GM23338 (cell line): ENCODE data around the gene RASA4. TPM values are rescaled to one million over a fixed set of nuclear protein-coding genes. Genes with fewer than 3 reads are reported as not detected.
"Not testable (repeated sequence)": the region's sequence is repeated elsewhere in the genome, so short reads cannot be mapped to it uniquely, and the experiment has no call there.

Experiments
- ATAC-seq: fragments of 200-7000 bp; cut with Tn5 transposase; 3 replicates; pipeline ENCODE4 v1.9.1; 2020
- DNase-seq: peaks from one replicate; pipeline ENCODE4 v3.0.0-alpha.2; 2015; ENCODE audit warnings: low spot score
- H2AFZ ChIP-seq: fragments of 200-600 bp; sonication (generic); 2 replicates; pipeline ENCODE4 v1.8.0; 2016; ENCODE audit warnings: antibody characterized with exemption, mild to moderate bottlenecking, moderate library complexity
- H3F3A ChIP-seq: fragments of 200-600 bp; sonication (generic); replicated peaks from 2 replicates; pipeline ENCODE4 v1.8.0; 2017; ENCODE audit warnings: antibody characterized with exemption, mixed run types, low read depth
- H3K27ac ChIP-seq: fragments of 200-600 bp; sonication (generic); 2 replicates; pipeline ENCODE4 v1.6.1; 2016; ENCODE audit warnings: low read depth
- H3K27me3 ChIP-seq: fragments of 200-600 bp; sonication (generic); 2 replicates; pipeline ENCODE4 v1.8.0; 2016; ENCODE audit warnings: mild to moderate bottlenecking, mixed run types, moderate library complexity; ENCODE audit not compliant: insufficient read depth
- H3K36me3 ChIP-seq: fragments of 200-600 bp; sonication (generic); 2 replicates; pipeline ENCODE4 v1.8.0; 2016; ENCODE audit warnings: mild to moderate bottlenecking; ENCODE audit not compliant: insufficient read depth
- H3K4me1 ChIP-seq: fragments of 200-600 bp; sonication (generic); 2 replicates; pipeline ENCODE4 v1.8.0; 2016; ENCODE audit warnings: mild to moderate bottlenecking, moderate library complexity; ENCODE audit not compliant: insufficient read depth
- H3K4me2 ChIP-seq: fragments of 200-600 bp; sonication (generic); 2 replicates; pipeline ENCODE4 v1.7.1; 2017; ENCODE audit warnings: mixed run types
- H3K4me3 ChIP-seq: fragments of 200-600 bp; sonication (generic); 2 replicates; pipeline ENCODE4 v1.6.1; 2016; ENCODE audit warnings: mixed run types
- H3K79me2 ChIP-seq: fragments of 200-600 bp; sonication (generic); replicated peaks from 2 replicates; pipeline ENCODE4 v1.8.0; 2017; ENCODE audit warnings: mild to moderate bottlenecking; ENCODE audit not compliant: insufficient read depth
- H3K9me2 ChIP-seq: fragments of 200-600 bp; sonication (generic); 2 replicates; pipeline ENCODE4 v1.8.0; 2017; ENCODE audit not compliant: insufficient read depth
- H4K20me1 ChIP-seq: fragments of 200-600 bp; sonication (generic); replicated peaks from 2 replicates; pipeline ENCODE4 v1.8.0; 2017; ENCODE audit warnings: mild to moderate bottlenecking; ENCODE audit not compliant: insufficient read depth
- H3K27ac Mint-ChIP-seq: 2 replicates; pipeline ENCODE4 v1.8.0; 2020; ENCODE audit warnings: inconsistent platforms, mild to moderate bottlenecking, moderate library complexity, mixed read lengths
- H3K27me3 Mint-ChIP-seq: 3 replicates; pipeline ENCODE4 v1.8.0; 2022; ENCODE audit warnings: low read depth, mild to moderate bottlenecking, moderate library complexity, mixed read lengths, inconsistent platforms; ENCODE audit not compliant: insufficient read depth, poor library complexity
- H3K36me3 Mint-ChIP-seq: 3 replicates; pipeline ENCODE4 v1.8.0; 2021; ENCODE audit warnings: low read depth, mild to moderate bottlenecking, inconsistent platforms, moderate library complexity, mixed read lengths
- H3K4me1 Mint-ChIP-seq: 3 replicates; pipeline ENCODE4 v1.8.0; 2020; ENCODE audit warnings: mild to moderate bottlenecking, inconsistent platforms, mixed read lengths
- H3K4me3 Mint-ChIP-seq: 3 replicates; pipeline ENCODE4 v1.8.0; 2021; ENCODE audit warnings: moderate library complexity, mild to moderate bottlenecking, inconsistent platforms, mixed read lengths
- H3K9me3 Mint-ChIP-seq: 3 replicates; pipeline ENCODE4 v1.8.0; 2020; ENCODE audit warnings: moderate library complexity, mild to moderate bottlenecking, inconsistent platforms, mixed read lengths
- polyA plus RNA-seq: library from polyadenylated mRNA; unstranded; fragments of >200 nt; fragmentation: Nextera tagmentation; extraction: Ambion mirVana; gene quantifications from 2 replicates; pipeline ENCODE4 v1.2.1, GENCODE V29; 2016
- total RNA-seq: library from RNA; depleted of rRNA; stranded (reverse); fragments of >200 nt; shearing (Covaris generic); gene quantifications from 2 replicates; pipeline ENCODE4 v1.2.3, GENCODE V29; 2014

Gene RASA4
- total and polyA plus RNA-seq, 2 experiments from 2014 or later, result 2.6 to 4.4 TPM

DNA sequence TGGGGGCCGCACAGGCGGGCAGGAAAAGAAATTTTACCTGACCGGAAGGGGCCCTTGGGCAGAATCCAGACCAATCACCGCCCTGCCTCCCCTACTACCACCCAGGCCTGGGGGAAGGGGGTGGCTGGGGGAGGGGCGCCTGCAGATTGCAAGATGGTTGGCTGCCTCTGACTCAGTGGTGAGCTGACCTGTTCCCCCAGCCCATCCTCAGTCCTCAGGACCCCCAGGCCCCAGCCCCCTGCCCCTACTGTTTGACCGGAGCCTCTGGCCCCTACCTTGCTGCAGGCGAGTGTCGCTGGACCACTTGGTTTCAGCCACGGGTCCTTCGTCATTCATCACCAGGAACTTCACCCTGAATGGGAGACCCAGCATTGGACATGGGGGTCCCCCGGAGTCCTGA lies 22.3 kb upstream of the RASA4 start:
- not testable (repeated sequence) for H3K4me1 Mint-ChIP-seq, H3K27ac Mint-ChIP-seq, H3K79me2 ChIP-seq, H3K27me3 ChIP-seq, H3K9me3 Mint-ChIP-seq, H4K20me1 ChIP-seq, H3F3A ChIP-seq, H2AFZ ChIP-seq, H3K27ac ChIP-seq, H3K9me2 ChIP-seq, H3K4me3 ChIP-seq, H3K4me2 ChIP-seq, H3K36me3 Mint-ChIP-seq, H3K36me3 ChIP-seq, H3K4me3 Mint-ChIP-seq, H3K4me1 ChIP-seq, H3K27me3 Mint-ChIP-seq
- peak; percentile 84 for ATAC-seq
- DNase-seq, result peak; percentile 0

DNA sequence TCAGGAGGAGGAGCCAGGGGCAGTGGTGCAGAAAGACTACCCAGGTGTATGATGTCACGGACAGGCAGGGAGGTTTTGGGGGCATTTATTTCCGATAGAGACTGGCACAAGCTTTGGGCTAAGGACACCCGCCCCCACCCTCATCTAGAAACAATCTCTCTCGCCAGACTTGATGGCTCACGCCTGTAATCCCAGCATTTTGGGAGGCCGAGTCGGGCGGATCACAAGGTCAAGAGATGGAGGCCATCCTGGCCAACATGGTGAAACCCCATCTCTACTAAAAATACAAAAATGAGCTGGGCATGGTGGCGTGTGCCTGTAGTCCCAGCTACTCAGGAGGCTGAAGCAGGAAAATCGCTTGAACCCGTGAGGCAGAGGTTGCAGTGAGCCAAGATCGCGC lies 20.4 kb upstream of the RASA4 start:
- not testable (repeated sequence) for H3K36me3 Mint-ChIP-seq, H3K4me3 ChIP-seq, H3K27ac Mint-ChIP-seq, H3K4me3 Mint-ChIP-seq, H3F3A ChIP-seq, H3K79me2 ChIP-seq, H3K4me1 Mint-ChIP-seq, H3K27ac ChIP-seq, H3K27me3 Mint-ChIP-seq, H3K9me2 ChIP-seq, H3K4me1 ChIP-seq, H2AFZ ChIP-seq, H3K36me3 ChIP-seq, H4K20me1 ChIP-seq, ATAC-seq, H3K9me3 Mint-ChIP-seq, DNase-seq, H3K27me3 ChIP-seq, H3K4me2 ChIP-seq

DNA sequence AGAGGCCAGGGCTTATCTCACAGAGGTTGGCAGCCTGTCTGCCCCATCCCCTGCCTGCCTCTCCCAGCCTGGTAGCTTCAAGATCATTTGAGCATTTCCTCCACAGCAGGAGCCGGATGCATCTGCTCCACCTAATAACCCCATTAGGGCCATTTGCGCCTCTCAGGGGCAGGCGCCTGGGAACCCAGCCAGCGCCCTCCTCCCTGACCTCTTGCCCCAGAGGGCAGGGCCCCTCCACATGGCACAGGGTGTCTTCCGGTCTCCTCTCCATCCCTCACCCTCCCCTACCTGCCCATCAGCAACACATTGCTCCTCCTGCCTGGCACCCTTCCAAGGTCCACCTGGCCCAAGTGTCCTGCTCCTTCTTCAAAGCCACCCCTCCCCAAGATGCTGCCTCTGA lies 18.8 kb upstream of the RASA4 start:
- not testable (repeated sequence) for H3K4me1 Mint-ChIP-seq, H3F3A ChIP-seq, H3K4me1 ChIP-seq, H3K27ac Mint-ChIP-seq, H3K4me3 ChIP-seq, H3K4me2 ChIP-seq, ATAC-seq, H4K20me1 ChIP-seq, H3K4me3 Mint-ChIP-seq, H3K9me3 Mint-ChIP-seq, H3K9me2 ChIP-seq, H3K27ac ChIP-seq, DNase-seq, H2AFZ ChIP-seq, H3K27me3 ChIP-seq, H3K79me2 ChIP-seq, H3K27me3 Mint-ChIP-seq, H3K36me3 Mint-ChIP-seq, H3K36me3 ChIP-seq

- H3K9me2 ChIP-seq, H3K4me2 ChIP-seq, DNase-seq, H3K4me3 Mint-ChIP-seq, H3K36me3 Mint-ChIP-seq, H3K27ac ChIP-seq, H3K27ac Mint-ChIP-seq, H3K4me3 ChIP-seq, H3K9me3 Mint-ChIP-seq, H3F3A ChIP-seq, H2AFZ ChIP-seq, H3K27me3 ChIP-seq, H3K36me3 ChIP-seq, H3K4me1 Mint-ChIP-seq, ATAC-seq, H4K20me1 ChIP-seq, H3K4me1 ChIP-seq, H3K79me2 ChIP-seq, H3K27me3 Mint-ChIP-seq: not testable (repeated sequence)
Observed at GRCh38 chr7:102634299-102634698, 17.7 kb upstream of the RASA4 start.

DNA sequence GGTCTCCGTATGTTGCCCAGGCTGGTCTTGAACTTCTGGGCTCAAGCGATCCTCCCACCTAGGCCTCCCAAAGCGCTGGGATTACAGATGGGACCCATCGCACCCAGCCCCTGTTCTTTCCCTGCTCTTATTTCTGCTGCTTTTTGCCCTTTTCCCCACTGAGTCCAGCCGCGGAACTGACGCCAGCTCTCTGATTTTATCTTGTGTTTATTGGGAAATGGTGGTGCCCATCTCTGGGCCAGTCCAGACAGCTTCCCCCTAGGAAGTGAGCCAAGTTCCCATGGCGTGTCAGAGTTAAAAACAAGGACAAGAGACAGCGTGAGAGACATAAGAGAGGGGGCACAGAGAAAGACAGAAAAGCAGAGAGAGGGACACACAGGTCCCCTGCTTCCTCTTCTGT lies 14.1 kb upstream of the RASA4 start:
- not testable (repeated sequence) for H3K4me3 Mint-ChIP-seq, H3K9me3 Mint-ChIP-seq, H3K27ac Mint-ChIP-seq, H3K79me2 ChIP-seq, H3K36me3 Mint-ChIP-seq, H3K36me3 ChIP-seq, H3K27me3 Mint-ChIP-seq, H4K20me1 ChIP-seq, H3K27ac ChIP-seq, H3K27me3 ChIP-seq, ATAC-seq, H3K4me3 ChIP-seq, H3K4me2 ChIP-seq, H3K4me1 Mint-ChIP-seq, H3K4me1 ChIP-seq, H2AFZ ChIP-seq, H3F3A ChIP-seq, DNase-seq, H3K9me2 ChIP-seq

DNA sequence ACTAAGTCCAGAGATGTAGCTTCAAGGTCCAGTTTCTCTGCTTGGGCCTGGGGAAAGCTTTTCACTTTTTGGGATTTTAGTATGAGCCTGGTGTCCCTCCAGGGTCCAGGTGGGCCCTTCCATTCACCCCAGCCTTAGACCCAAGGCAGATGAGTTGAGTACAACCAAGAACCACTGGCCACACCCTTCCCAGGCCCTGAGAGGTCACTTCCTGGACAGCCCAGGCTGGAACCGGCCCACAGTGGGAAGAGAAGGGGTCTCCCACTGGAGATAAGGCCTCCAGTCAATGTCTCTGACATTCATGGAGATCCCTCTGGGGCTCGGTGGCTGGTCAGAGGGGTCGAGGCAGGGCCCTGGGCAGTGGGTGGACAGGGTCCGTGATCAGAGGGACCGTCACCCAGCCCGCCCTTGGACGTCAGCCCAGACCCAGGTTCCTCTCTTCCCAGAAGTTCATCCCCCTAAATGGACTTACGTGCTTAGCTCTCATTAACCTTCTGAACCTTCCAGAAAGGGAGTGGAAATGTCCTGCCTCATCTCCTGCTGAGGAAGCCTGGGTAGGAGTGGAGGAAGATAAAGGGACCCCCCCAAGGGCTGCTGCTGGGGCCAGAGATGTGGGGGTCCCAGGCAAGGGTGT lies 10.8 kb upstream of the RASA4 start:
- H3K9me2 ChIP-seq, H3K79me2 ChIP-seq, H3K27me3 ChIP-seq, H3K4me1 ChIP-seq, H3K27ac ChIP-seq, H3K27ac Mint-ChIP-seq, H3F3A ChIP-seq, H3K4me3 ChIP-seq, H3K36me3 ChIP-seq, H3K9me3 Mint-ChIP-seq, H3K4me3 Mint-ChIP-seq, ATAC-seq, DNase-seq, H3K4me1 Mint-ChIP-seq, H3K36me3 Mint-ChIP-seq, H3K4me2 ChIP-seq, H4K20me1 ChIP-seq, H2AFZ ChIP-seq, H3K27me3 Mint-ChIP-seq: not testable (repeated sequence)

GRCh38 chr7:102618122-102618521 lies 1.6 kb upstream of the RASA4 start:
- not testable (repeated sequence) for H2AFZ ChIP-seq, H3K9me3 Mint-ChIP-seq, H3K9me2 ChIP-seq, H3K4me1 ChIP-seq, H3K27ac Mint-ChIP-seq, H4K20me1 ChIP-seq, DNase-seq, H3K4me3 Mint-ChIP-seq, H3K27me3 Mint-ChIP-seq, H3K36me3 ChIP-seq, H3K79me2 ChIP-seq, H3F3A ChIP-seq, H3K36me3 Mint-ChIP-seq, H3K27me3 ChIP-seq, ATAC-seq, H3K27ac ChIP-seq, H3K4me3 ChIP-seq, H3K4me1 Mint-ChIP-seq, H3K4me2 ChIP-seq
